Right atrium auricular region (tissue), 2 donors: ENCODE results near the gene ANO3. TPM values are rescaled to one million over a fixed set of nuclear protein-coding genes. Genes with fewer than 3 reads are reported as not detected.

Source experiments
- DNase-seq: peaks from one replicate; pipeline ENCODE4 v3.0.0-alpha.2; 2019; ENCODE audit warnings: low spot score
- H3K27ac ChIP-seq, 2 donors: fragments of 200-600 bp; sonication (generic); 1 replicate in 1 of 2; 2 replicates in 1 of 2; pipeline ENCODE4 v1.5.1; 2016 to 2019
- H3K27me3 ChIP-seq, 2 donors: fragments of 200-600 bp; sonication (generic); one replicate each; pipeline versions ENCODE4 v1.5.1 to v1.6.0; 2017 to 2019
- H3K36me3 ChIP-seq: fragments of 200-600 bp; sonication (generic); one replicate; pipeline ENCODE4 v1.5.1; 2016
- H3K4me1 ChIP-seq, 2 donors: fragments of 200-600 bp; sonication (generic); one replicate each; pipeline versions ENCODE4 v1.5.1 to v1.6.0; 2017 to 2019
- H3K4me3 ChIP-seq, 2 donors: fragments of 200-600 bp; sonication (generic); 1 replicate in 1 of 2; 2 replicates in 1 of 2; pipeline ENCODE4 v1.5.1; 2017 to 2019; ENCODE audit warnings: mild to moderate bottlenecking in 1 of 2, moderate library complexity in 1 of 2
- H3K9me3 ChIP-seq, 2 donors: fragments of 200-600 bp; sonication (generic); one replicate each; pipeline ENCODE4 v1.5.1; 2019
- CTCF ChIP-seq, 2 donors: fragments of 200-600 bp; sonication (generic); IDR thresholded peaks; one replicate each; pipeline ENCODE4 v1.5.1; 2019; ENCODE audit warnings: antibody characterized with exemption in 2 of 2
- total RNA-seq, 2 donors: library from RNA; depleted of rRNA; stranded (reverse); fragments of >200 nt; gene quantifications; one replicate each; pipeline ENCODE4 v1.1.0, GENCODE V29; 2016

The ANO3 gene
- total RNA-seq, 2 donors from 2014 or later = 0.16 TPM; not detected in 1

GRCh38 chr11:26703411-26704191 is 371.7 kb downstream of the ANO3 start:
- Histone ChIP-seq H3K27me3 (no peaks in the 10 kb centered on the region), H3K4me3 (no peak overlapping the region), H3K9me3 (no peaks in the 10 kb centered on the region), H3K27ac (no peak overlapping the region), H3K4me1 (no peaks in the 10 kb centered on the region), H3K36me3 (no peaks in the 10 kb centered on the region)
- no peak for TF ChIP-seq CTCF (IDR thresholded peaks at IDR 0.05)
- no peak for DNase-seq

- Histone ChIP-seq H3K36me3 (no peaks in the 10 kb centered on the region), H3K4me3 (no peak overlapping the region), H3K27me3 (no peaks in the 10 kb centered on the region), H3K4me1 (peaks cover 0 to 4% of the 10 kb centered on the region in 2 donors), H3K9me3 (no peaks in the 10 kb centered on the region), H3K27ac (no peak overlapping the region)
- no peak for TF ChIP-seq CTCF (IDR thresholded peaks at IDR 0.05)
- DNase-seq = no peak
These were observed 372.3 kb downstream of the ANO3 start for GRCh38 chr11:26704249-26704648.

- no peak for TF ChIP-seq CTCF (IDR thresholded peaks at IDR 0.05)
- no peak overlapping the region for H3K4me3 ChIP-seq
- no peak for DNase-seq
- H3K4me1 ChIP-seq = peaks cover 0 to 4% of the 10 kb centered on the region in 2 donors
- no peak overlapping the region for H3K27ac ChIP-seq
- no peaks in the 10 kb centered on the region for H3K36me3 ChIP-seq
- no peaks in the 10 kb centered on the region for H3K9me3 ChIP-seq
- H3K27me3 ChIP-seq = no peaks in the 10 kb centered on the region
These were observed 374.3 kb downstream of the ANO3 start for GRCh38 chr11:26706181-26706580.

- peaks cover 0 to 4% of the 10 kb centered on the region in 2 donors for H3K4me1 ChIP-seq
- no peaks in the 10 kb centered on the region for H3K27me3 ChIP-seq
- no peak for TF ChIP-seq CTCF (IDR thresholded peaks at IDR 0.05)
- no peaks in the 10 kb centered on the region for H3K9me3 ChIP-seq
- H3K4me3 ChIP-seq = no peak overlapping the region
- H3K27ac ChIP-seq = peak overlapping the region in 1 of 2 donors; percentile 78
- H3K36me3 ChIP-seq = no peaks in the 10 kb centered on the region
- DNase-seq = no peak
These were observed 377.0 kb downstream of the ANO3 start for GRCh38 chr11:26708736-26709456.

- no peak for TF ChIP-seq CTCF (IDR thresholded peaks at IDR 0.05)
- Histone ChIP-seq H3K27me3 (no peaks in the 10 kb centered on the region), H3K4me3 (no peak overlapping the region), H3K9me3 (no peaks in the 10 kb centered on the region), H3K4me1 (peaks cover 0 to 13% of the 10 kb centered on the region in 2 donors), H3K27ac (peak overlapping the region in 1 of 2 donors; percentile 78), H3K36me3 (no peaks in the 10 kb centered on the region)
- DNase-seq = no peak
These were observed 378.6 kb downstream of the ANO3 start for GRCh38 chr11:26710489-26710888.
